HL-60/S4 (cell line): ENCODE measurements around the gene KCNN1.
"Not testable (repeated sequence)": the region's sequence is repeated elsewhere in the genome, so short reads cannot be mapped to it uniquely, and the experiment has no call there.

ENCODE experiments used
- in situ Hi-C: fragments of 300-500 bp; cut with MboI; formaldehyde crosslinking; loops from 2 replicates; pipeline ENCODE4 v1.14.3; 2022; ENCODE audit warnings: low sequenced_read_pairs

The KCNN1 gene

DNA sequence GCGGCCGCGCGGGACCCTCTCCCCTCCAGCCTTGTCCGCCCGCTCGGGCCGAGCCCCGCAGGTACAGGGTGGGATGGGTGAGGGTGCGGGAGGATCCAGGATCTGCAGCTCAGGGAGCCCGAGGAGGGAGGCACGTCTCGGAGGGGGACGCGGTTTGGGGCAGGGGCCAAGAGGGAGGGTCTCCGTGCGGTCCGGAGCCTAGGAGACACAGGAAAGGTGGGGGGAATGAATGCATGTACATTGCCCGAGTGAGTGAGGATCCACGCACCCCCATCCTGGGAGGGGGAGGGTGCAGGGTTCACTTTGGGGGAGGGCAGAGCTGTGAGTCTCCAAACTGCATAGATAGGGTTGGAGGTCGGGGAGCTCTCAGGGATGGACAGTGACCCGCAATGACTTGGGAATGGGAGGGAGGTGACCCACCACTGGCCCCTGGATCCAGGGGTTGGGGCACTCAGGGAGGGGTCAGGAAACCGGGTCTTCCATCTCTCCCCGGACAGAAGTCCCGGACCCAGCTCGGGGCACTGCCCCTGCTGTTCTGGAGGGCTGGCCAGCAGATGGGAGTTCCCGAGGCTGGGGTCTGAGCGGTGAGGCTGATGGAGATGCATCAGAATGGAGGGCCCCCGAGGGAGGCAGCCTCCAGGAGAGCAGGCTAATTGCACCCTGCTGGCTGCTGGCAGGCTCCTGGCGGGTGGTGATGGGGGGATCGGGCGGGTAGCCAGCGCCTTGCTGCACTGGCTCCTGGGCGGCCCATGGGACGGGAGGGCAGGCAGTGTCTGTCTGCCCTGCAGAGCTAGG, 547 bp downstream of the KCNN1 start:
- in situ Hi-C loops, result no loop called here

DNA sequence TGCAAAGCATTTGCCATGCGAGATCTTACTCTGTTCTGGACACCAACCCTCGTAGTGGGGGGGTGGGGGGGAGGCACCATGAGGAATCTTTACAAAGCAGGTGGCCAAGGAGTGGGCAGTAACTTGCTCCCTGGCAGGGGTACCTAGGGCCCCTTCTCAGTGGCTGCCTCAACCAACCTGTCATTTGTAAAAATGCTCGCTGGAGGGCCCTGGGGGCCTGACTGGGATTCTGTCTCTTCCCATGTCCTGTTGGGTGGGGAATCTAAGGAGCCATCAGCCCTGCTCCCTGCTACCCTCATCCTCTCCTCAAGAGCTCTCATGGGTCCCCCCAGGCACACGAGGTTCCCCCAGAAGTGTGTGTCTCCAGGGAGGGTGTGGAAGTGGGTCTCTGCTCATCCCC, 1.5 kb downstream of the KCNN1 start:
- in situ Hi-C loops, result no loop called here

DNA sequence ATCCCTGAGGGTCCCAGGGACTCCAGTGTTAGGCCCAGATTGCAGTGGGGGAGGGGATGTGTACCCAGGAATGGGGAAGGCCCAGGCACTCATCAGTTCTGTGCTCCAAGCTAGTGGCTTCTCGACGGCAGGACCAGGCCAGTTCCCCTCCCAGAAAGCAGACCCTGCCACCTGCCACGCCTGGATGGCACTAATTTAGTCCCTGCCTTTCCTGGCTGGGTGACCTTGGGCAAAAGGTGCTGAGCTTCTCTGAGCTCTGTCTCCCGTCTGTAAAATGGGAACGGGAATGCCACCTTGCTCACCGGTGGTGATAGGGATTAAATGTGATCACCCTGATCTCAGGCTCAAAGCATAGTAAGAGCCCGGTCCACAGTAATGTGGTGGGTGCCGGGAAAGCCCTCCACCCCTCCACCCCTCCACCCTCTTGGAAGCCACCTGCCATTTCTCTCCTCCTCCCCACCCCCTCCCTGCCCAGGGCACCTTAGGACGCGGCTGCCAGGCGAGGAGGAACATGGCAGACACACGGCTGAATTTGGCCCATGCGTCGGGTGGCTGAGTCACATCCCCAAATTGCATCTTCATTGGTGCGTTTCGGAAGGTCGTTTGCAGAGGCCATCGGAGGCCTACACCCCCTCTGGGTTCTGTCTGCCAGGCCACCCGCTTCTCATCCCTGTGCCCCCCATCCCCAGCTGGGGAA, 2.3 kb downstream of the KCNN1 start:
- in situ Hi-C loops, result no loop called here

DNA sequence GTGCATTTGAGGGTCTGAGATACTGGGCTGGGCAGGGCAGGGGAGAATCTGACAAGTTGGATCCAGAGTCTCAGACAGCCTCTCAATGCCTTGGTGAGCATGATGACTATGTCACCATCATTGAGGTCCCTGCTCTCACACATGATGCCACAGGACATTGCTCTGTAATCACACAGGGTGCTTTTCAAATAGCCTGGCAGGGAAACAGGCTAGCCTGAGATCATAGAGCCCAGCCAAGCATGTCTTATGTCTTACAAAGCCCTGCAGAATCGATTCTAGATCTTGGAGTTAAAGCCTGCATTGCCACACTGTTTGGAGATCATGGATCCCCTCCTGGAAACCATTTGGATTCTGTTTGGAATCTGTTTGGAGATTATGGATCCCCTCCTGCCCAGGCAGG, 5.3 kb downstream of the KCNN1 start:
- in situ Hi-C loops, result no loop called here

DNA sequence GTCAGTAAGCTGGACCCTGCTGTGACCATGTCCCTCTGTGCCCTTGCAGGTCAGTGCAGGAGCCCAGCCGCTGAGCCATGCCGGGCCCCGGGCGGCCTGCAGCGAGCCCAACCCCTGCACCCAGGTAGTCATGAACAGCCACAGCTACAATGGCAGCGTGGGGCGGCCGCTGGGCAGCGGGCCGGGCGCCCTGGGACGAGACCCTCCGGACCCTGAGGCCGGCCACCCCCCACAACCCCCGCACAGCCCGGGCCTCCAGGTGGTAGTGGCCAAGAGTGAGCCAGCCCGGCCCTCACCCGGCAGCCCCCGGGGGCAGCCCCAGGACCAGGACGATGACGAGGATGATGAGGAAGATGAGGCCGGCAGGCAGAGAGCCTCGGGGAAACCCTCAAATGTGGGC, 6.9 kb downstream of the KCNN1 start:
- in situ Hi-C loops, result no loop called here

DNA sequence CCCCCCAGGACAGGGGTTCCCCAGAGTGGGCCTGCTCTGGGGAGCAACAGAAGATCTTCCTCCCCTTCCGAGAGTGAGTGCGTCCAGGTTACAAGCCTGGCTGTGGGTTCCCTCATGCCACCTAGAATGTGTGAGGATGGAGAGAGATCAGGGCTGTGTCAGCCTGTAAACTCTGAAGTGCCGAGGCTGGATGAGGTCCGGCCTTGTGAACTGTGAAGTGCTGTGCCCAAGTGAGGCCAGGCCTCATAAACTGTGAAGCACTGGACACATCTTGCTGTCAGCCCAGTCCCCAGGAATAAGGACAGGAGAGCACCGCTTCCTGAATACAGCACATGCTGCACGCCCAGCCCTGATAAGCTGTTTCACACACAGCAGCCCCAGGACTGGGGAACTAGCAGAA, 7.6 kb downstream of the KCNN1 start:
- in situ Hi-C loops, result no loop called here

DNA sequence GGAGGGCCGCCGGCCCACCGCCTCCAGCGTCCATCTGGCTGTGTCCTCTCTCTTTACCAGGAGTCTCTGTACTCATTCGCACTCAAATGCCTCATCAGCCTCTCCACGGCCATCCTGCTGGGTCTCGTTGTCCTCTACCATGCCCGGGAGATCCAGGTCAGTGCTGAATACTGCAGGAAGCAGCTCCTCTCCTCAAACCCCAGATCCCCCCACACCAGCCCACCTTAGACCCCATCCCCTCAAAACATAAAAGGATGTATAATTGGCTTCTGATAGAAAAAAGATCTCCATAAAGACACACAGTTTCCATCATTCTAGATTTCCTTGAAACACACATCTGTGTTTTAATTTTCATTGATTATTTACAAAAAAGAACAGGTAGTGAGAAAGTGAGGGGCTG, 8.1 kb downstream of the KCNN1 start:
- in situ Hi-C loops, result no loop called here

DNA sequence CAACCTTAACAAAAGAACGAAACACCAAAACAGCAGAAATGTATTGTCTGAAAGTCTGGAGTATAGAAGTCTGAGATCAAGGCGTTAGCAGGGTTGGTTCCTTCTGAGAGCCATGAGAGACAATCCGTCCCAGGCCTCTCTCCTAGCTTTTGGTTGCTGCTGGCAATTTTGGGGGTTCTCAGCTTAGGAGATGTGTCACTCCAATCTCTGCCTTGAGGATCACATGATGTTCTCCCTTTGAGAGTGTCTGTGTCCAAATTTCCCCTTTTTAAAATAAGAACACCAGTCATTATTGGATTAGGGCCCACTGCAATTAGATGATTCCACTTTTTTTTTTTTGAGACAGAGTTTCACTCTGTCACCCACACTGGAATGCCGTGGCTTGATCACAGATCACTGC, 10.1 kb downstream of the KCNN1 start:
- in situ Hi-C loops, result no loop called here

DNA sequence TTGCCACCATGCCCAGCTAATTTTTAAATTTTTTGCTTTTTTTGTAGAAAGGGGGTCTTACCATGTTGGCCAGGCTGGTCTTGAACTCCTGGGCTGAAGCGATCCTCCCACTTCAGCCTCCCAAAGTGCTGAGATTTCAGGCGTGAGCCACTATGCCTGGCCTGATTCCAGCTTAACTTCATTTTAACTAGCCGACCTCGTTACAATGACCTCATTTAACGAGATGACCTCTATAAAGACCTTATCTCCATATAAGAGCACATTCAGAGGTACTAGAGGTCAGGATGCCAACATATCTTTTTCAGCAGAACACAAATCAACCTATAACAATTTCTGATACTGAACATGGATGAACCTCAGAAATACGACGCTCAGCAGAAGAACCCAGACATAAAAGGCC, 10.6 kb downstream of the KCNN1 start:
- in situ Hi-C loops, result no loop called here

DNA sequence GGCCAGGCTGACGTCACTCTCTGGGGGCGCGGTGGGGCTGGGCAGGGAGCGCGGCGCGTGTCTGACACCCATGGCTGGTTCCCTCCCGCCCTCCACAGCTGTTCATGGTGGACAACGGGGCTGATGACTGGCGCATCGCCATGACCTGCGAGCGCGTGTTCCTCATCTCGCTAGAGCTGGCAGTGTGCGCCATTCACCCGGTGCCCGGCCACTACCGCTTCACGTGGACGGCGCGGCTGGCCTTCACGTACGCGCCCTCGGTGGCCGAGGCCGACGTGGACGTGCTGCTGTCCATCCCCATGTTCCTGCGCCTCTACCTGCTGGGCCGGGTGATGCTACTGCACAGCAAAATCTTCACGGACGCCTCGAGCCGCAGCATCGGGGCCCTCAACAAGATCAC, 14.7 kb downstream of the KCNN1 start:
- in situ Hi-C loops, result no loop called here

DNA sequence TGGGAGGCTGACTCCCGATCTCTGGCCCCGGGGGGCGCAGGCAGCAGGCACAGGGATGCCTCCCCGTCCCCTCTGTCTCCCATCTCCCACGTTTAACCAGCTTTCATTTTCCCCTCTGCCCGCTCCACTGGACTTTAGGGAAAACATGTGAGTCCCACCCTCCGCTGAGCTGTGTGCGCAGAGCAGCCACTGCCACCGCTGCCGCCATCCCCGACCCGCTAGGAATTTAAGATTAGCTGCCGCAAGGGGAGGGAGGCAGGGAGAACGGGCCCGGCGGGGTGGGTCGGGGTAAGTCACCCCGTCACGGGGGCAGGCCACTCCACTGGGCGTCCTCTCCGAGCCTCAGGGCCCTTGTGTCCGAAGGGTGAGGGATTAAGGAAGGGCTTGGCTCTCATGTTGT, 15.5 kb downstream of the KCNN1 start:
- in situ Hi-C loops, result no loop called here

DNA sequence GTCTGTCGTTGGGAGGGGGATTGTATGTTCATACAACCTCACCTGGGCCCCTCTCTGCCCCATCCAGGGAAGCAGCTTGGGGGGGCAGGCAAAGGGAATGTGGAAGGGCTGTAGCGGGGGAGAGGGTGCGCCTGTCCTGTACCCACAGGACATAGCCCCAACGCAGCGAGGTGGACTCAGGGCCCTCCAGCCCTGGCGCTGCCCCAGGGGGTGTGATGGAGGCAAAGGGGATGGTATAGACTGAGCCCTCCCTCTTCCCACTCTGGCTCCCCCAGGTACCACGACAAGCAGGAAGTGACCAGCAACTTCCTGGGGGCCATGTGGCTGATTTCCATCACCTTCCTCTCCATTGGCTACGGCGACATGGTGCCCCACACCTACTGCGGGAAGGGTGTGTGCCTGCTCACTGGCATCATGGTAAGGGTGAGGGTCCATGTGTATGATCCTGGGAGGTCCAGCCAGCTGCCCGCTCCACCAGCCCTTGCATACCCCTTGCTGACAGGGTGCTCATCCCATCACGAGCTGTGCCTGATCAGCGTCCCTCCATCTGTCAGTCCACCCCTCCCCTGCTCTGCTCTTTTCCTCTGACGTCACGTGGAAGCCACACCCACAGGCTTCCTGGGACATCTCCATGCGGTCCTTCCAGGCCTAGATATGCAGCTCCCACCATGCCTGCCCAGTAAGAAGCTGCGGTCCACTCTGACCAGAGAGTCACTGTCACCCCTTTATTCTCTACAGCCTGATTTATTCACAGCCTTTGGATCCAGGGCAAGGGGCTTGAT, 18.3 kb downstream of the KCNN1 start:
- in situ Hi-C loops, result no loop called here

DNA sequence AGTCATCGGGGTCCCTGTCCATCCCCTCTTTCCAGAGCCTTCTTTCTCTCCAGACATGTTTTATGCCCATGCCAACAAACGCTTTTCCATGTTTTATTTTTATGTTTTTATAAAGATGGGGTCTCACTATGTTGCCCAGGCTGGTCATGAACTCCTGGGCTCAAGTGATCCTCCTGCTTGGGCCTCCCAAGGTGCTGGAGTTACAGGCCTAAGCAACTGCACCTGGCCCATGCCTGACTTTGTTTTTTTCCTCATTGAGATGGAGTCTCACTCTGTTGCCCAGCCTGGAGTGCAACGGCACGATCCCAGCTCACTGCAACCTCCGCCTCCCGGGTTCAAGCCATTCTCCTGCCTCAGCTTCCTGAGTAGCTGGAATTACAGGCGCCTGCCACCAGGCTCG, 19.7 kb downstream of the KCNN1 start:
- in situ Hi-C loops, result not testable (repeated sequence)

DNA sequence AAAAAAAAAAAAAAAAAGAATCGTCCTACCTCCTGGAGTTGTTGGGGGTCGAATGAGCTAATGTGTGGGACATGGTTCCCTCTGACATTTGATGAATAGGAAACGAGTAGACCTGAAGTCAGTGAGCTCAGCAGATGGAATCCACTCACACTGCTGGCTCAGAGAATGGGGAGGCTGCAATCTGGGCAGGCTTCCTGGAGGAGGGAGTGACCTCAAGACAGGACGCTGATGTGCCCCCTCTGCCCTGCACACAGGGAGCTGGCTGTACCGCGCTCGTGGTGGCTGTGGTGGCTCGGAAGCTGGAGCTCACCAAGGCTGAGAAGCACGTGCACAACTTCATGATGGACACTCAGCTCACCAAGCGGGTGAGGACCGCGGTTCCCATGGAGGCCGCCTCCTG, 21.3 kb downstream of the KCNN1 start:
- in situ Hi-C loops, result no loop called here

DNA sequence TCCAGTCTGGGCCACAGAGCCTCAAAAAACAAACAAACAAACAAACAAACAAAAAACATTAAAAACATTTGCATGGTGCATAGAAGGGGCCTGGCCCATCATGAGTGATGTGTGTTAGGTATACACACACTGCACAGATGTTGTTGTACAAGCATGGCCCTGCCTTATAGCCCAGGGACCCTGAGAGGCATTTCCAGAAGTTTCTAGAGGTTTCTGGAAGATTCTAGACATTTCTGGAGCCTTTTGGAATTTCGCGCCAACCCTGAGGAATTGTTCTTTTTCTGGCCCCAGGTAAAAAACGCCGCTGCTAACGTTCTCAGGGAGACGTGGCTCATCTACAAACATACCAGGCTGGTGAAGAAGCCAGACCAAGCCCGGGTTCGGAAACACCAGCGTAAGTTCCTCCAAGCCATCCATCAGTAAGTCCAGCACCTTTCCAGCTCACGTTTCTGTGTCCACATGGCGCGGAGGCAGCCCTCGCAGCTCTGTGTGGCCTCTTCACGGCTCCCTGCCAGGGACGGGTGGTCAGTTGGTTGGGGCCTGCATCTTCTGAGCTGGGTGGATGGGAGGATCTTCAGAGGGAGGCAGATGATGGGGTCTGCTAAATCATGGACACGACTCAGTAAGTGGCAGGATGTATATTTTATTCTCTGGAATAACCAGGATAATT, 22.7 kb downstream of the KCNN1 start:
- in situ Hi-C loops, result loop anchor here (5.0 to 10.0 kb wide), 2 partner anchors 52 to 125 kb away; no protein-coding TSS in a partner anchor

DNA sequence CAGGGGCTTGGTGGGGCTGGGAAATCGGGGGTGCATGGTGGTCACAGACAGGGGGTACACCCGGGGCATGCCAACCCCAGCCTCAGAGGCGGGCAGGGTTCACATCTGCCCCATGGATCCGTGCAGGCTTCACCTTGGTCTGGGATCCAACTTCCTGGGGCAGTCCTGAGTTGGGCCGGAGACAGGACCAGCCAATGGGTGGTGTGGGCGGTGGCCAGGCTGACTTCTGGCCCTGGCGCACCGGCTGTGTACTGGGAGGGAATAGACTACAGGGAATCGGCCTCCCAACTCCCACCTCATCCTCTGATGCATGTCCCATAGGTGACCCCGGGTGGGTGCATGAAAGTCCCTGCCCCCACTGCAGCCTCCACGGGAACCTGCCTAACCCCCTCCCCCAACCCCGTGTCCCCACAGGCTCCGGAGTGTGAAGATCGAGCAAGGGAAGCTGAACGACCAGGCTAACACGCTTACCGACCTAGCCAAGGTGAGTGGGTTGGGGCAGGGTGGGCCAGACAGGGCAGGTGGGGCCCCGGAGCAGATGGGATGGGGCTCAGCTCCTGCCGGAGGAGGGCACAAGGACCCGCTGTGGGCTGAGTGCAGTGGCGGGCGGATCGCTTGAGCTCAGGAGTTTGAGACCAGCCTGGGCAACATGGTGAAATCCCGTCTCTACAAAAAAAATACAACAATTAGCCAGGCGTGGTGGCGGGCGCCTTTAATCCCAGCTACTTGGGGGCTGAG, 26.3 kb downstream of the KCNN1 start:
- in situ Hi-C loops, result loop anchor here (5.0 to 10.0 kb wide), 2 partner anchors 56 to 128 kb away; no protein-coding TSS in a partner anchor

DNA sequence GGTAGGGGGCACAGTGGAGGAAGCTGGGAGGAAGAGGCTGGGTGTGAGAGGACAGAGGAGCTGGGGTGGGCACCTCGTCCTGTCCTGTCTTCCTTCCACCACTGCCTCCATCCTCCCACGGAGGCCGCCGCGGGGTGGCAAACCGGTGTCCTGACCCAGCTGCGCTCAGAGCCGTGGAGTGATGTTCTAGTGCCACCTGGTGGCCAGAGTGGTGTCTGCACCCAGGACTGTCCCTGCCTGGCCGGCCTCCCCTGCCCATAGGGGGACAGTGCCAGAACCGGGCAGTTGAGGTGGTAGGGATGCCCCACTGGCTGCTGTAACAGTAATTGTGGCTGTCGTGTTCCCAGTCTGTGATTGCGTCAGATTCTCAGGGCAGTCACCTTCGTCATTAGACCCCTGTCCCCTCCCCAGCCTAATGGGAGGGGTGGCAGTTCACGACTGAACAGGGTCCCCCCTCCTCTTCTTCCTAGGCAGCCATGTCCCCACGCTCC, 30.0 kb downstream of the KCNN1 start:
- in situ Hi-C loops, result loop anchor here (10.0 kb wide), 1 partner anchor 132 kb away; no protein-coding TSS in a partner anchor

DNA sequence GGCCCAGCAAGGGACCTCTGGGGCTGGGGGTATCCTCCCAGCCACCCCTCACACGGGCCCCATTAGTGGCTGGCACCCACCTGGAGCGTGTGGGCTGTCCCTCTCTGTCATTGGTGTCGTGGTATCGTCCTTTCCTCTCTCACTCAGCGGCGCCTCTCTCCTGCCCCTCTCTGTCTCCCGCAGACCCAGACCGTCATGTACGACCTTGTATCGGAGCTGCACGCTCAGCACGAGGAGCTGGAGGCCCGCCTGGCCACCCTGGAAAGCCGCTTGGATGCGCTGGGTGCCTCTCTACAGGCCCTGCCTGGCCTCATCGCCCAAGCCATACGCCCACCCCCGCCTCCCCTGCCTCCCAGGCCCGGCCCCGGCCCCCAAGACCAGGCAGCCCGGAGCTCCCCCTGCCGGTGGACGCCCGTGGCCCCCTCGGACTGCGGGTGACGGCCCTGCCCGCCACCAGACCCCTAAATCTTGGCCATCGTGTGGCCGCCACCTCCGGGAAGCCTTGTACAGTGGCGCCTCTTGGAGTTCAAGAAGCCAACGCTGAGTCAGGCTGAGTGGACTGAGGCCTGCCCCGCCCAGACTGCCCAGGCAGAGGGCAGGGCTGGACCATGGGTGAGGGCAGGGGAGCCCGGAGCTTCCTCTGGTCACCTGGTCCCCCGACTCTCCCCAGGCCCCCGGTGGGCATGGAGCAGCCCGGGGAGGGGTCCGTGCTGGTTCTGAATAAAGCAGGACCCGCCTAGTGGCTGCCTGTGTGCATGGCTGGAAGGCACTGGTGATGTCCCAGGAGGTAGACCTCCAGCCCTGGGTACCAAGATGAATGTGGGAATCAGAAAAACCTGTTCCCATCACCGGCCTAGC, 31.3 kb downstream of the KCNN1 start:
- in situ Hi-C loops, result loop anchor here (10.0 kb wide), 1 partner anchor 133 kb away; no protein-coding TSS in a partner anchor

DNA sequence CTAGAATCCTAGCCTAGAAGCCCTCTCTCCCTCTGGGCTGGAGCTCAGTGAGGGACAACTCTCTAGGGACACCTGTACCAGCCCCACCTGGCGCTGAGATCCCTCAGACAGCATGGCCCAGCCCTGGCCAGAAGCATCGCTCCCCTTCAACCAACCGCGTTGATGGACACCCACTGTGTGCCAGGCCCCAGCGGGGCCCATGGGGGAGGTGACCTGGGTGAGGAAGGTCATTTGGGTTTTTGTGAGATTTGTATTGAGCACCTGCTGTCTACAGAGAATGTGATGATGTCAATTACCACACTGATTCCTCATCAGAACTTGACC, 31.9 kb downstream of the KCNN1 start:
- in situ Hi-C loops, result loop anchor here (10.0 kb wide), 1 partner anchor 134 kb away; no protein-coding TSS in a partner anchor
